ENCODE measurements around the gene SAMM50. TPM values are rescaled to one million over a fixed set of nuclear protein-coding genes. Genes with fewer than 3 reads are reported as not detected.

The SAMM50 gene
- total and polyA plus RNA-seq, 12 donors, result 15.3 to 90.6 (median 72.6) TPM

GRCh38 chr22:43994416-43994815, 39.2 kb downstream of the SAMM50 start:
- intact Hi-C loops (cut with DNase I), result loop anchor here in 7 of 10 donors (2.0 to 10.0 kb wide), 5 partner anchors 93 to 633 kb away; no protein-coding TSS in a partner anchor
- H3K9me3 ChIP-seq, result no peaks in the 10 kb centered on the region
- H3K27ac ChIP-seq, result peak overlapping the region in 2 of 10 donors; percentile 42 to 56
- peaks cover 0 to 38% (median 20%) of the 10 kb centered on the region in 9 donors for H3K4me1 ChIP-seq
- H3K4me3 ChIP-seq, result no peak overlapping the region
- no peak for DNase-seq
- peak in 2 of 8 donors; percentile 6 to 11 for ATAC-seq
- H3K27me3 ChIP-seq, result no peaks in the 10 kb centered on the region
- peaks cover 0 to 98% (median 42%) of the 10 kb centered on the region in 9 donors for H3K36me3 ChIP-seq
- 81 to 95% methylated on average over 9 of the region's 9 CpGs for WGBS, 2 donors
- no peak for TF ChIP-seq CTCF (IDR thresholded peaks at IDR 0.05)

- H3K27me3 ChIP-seq, result no peaks in the 10 kb centered on the region
- no peak for ATAC-seq
- H3K9me3 ChIP-seq, result no peaks in the 10 kb centered on the region
- TF ChIP-seq CTCF (IDR thresholded peaks at IDR 0.05), result no peak
- no peak for DNase-seq
- intact Hi-C loops (cut with DNase I), result loop anchor here in 5 of 10 donors (2.0 to 10.0 kb wide), 4 partner anchors 87 to 632 kb away; no protein-coding TSS in a partner anchor
- H3K27ac ChIP-seq, result peak overlapping the region in 5 of 10 donors; percentile 34 to 80 (median 36)
- 95 to 96% methylated on average over 15 of the region's 15 CpGs for WGBS, 2 donors
- H3K4me3 ChIP-seq, result peak overlapping the region in 3 of 10 donors; percentile 33 to 55 (median 34)
- H3K36me3 ChIP-seq, result peaks cover 0 to 98% (median 40%) of the 10 kb centered on the region in 9 donors
- H3K4me1 ChIP-seq, result peaks cover 0 to 38% (median 22%) of the 10 kb centered on the region in 9 donors
Observed at GRCh38 chr22:43995057-43995685, 39.9 kb downstream of the SAMM50 start.

DNA sequence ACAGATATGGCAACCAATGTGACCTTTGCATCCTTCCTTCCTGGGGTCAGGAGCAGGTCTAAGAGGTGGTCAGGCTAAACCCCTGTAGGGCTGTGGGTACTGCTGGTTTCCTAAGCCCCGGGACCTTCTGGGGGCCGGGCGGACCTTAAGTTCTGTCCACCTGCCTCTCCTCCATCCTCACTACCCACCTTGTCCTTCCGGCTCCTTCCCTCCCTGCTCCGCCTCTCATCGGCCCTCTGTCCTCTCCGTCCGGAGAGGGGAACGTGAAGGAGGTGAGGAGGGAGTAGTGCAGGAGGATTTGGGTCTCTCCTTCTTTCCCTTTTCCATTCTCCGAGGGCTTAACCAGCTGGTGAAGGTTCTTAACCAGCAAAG, 40.5 kb downstream of the SAMM50 start:
- H3K4me1 ChIP-seq, result peaks cover 0 to 38% (median 22%) of the 10 kb centered on the region in 9 donors
- no peak for TF ChIP-seq CTCF (IDR thresholded peaks at IDR 0.05)
- H3K9me3 ChIP-seq, result no peaks in the 10 kb centered on the region
- 73 to 79% methylated on average over 10 of the region's 10 CpGs for WGBS, 2 donors
- no peaks in the 10 kb centered on the region for H3K27me3 ChIP-seq
- H3K27ac ChIP-seq, result peak overlapping the region in 8 of 10 donors; percentile 5 to 80 (median 36)
- H3K4me3 ChIP-seq, result peak overlapping the region in 7 of 10 donors; percentile 14 to 55 (median 26)
- ATAC-seq (no peak), DNase-seq (no peak)
- peaks cover 0 to 97% (median 34%) of the 10 kb centered on the region in 9 donors for H3K36me3 ChIP-seq
- intact Hi-C loops (cut with DNase I), result loop anchor here in 5 of 10 donors (2.0 to 10.0 kb wide), 4 partner anchors 87 to 631 kb away; no protein-coding TSS in a partner anchor

GRCh38 chr22:43996170-43996980, 41.1 kb downstream of the SAMM50 start:
- intact Hi-C loops (cut with DNase I), result loop anchor here in 5 of 10 donors (5.0 to 10.0 kb wide), 3 partner anchors 86 to 568 kb away; no protein-coding TSS in a partner anchor
- peak overlapping the region in 7 of 10 donors; percentile 14 to 55 (median 26) for H3K4me3 ChIP-seq
- peaks cover 0 to 92% (median 34%) of the 10 kb centered on the region in 9 donors for H3K36me3 ChIP-seq
- H3K9me3 ChIP-seq, result no peaks in the 10 kb centered on the region
- peak overlapping the region in 8 of 10 donors; percentile 5 to 80 (median 36) for H3K27ac ChIP-seq
- H3K27me3 ChIP-seq, result no peaks in the 10 kb centered on the region
- no peak for TF ChIP-seq CTCF (IDR thresholded peaks at IDR 0.05)
- 83 to 85% methylated on average over 45 of the region's 45 CpGs for WGBS, 2 donors
- ATAC-seq (peak in 7 of 8 donors; percentile 16 to 71 (median 42)), DNase-seq (peak; percentile 59 to 64)
- H3K4me1 ChIP-seq, result peaks cover 0 to 38% (median 22%) of the 10 kb centered on the region in 9 donors
